ENCODE results near the gene CLDN17. TPM values are rescaled to one million over a fixed set of nuclear protein-coding genes. Genes with fewer than 3 reads are reported as not detected.

The CLDN17 gene
- total RNA-seq: not detected

- no peak for DNase-seq (ENCODE audit: low spot score)
- no peak for ATAC-seq
Observed at GRCh38 chr21:30166705-30167104, at the start of gene CLDN17. Gene CLDN17, minus strand, starts transcription at chr21:30166805. Its CDS starts 188 bp downstream, at chr21:30166617.

- ATAC-seq (no peak), DNase-seq (ENCODE audit: low spot score) (no peak)
Observed at GRCh38 chr21:30216041-30216723, 49.6 kb upstream of the CLDN17 start, which contains the start of gene CLDN8. Gene CLDN8, minus strand, starts transcription at chr21:30216097. Its CDS starts 172 bp downstream, at chr21:30215925.

DNA sequence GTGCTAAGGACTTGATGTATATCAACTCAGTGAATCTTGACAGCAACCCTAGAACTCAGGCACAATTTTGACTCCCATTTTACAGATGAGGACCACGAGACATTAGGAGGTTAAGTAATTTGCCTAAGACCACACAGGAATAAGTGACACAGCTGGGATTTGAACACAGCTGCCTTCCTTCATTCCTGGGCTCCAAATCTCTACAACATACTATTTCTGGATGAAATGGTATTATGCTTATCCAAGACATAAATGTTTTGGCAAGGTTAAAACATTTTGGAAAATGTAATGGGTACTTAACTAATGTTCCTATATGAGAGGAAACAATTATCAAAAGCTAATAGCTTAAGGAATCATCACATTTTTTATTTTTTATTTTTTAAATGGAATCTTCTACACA is 44.5 kb upstream of the CLDN17 start:
- ATAC-seq (no peak), DNase-seq (ENCODE audit: low spot score) (no peak)

DNA sequence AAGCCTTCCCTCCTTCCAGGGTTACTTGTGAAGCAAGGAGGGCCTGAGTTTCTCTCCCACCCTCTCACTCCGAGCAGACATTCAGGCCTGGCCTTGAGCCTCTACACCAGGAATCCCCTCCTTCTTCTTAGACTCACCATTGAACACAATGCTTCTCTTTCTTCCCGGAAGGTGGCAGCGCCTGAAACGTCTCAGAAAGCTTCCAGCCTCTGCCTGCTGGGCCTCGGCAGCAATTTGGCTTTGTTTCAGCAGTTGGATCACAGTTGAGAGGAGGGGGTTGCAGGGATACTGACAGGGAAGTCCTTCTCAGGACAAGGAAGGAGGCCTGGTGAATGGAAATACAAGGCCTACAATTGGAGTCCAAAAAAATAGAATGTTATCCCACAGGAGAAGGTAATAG is 43.0 kb upstream of the CLDN17 start:
- DNase-seq (ENCODE audit: low spot score): no peak
- ATAC-seq: no peak

GRCh38 chr21:30207252-30207579 is 40.6 kb upstream of the CLDN17 start:
- ATAC-seq: no peak
- no peak for DNase-seq (ENCODE audit: low spot score)

- no peak for ATAC-seq
- no peak for DNase-seq (ENCODE audit: low spot score)
Observed at GRCh38 chr21:30206551-30207251, 40.1 kb upstream of the CLDN17 start.

- no peak for ATAC-seq
- no peak for DNase-seq (ENCODE audit: low spot score)
Observed at GRCh38 chr21:30200000-30200399, 33.4 kb upstream of the CLDN17 start.

- DNase-seq (ENCODE audit: low spot score) (no peak), ATAC-seq (peak; percentile 56)
Observed at GRCh38 chr21:30194701-30195299, 28.2 kb upstream of the CLDN17 start.

DNA sequence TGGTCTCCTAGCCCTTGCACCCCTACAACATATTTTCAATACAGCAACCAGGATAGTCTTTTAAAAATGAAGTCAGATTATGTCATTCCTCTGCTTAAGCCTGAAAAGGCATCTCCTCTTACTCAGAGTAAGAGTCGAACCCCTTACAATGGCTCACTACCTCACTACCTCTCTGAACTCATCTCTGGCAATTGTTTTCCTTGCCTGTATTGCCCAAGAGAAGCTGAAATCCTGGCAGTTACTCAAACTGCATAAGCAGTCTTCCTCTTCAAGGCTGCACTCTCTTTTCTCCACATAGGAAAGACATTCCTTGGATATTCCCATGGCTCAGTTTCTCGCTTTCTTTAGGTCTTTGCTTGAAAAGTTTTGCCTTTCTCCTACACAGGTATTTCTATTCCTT is 26.6 kb upstream of the CLDN17 start:
- ATAC-seq: no peak
- no peak for DNase-seq (ENCODE audit: low spot score)

DNA sequence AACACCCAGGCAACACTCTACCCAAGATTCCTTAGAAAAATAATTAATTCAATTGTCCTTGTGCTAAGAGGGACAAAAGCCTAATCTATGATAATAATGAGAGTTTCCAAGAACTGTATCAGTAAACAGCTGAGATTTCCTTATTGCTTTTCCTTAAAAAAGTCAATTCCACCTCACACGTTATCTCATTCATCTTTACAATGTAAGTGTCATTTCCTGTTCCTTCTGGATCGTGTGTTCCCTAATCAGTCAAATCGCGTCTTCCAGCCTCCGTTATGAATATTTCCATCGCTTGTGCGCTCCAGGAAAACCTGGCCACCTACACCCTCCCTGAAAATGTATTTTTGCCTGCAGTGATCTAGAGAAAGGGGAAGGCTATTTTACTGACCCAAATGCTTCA is 23.9 kb upstream of the CLDN17 start:
- ATAC-seq (no peak), DNase-seq (ENCODE audit: low spot score) (no peak)

- no peak for ATAC-seq
Observed at GRCh38 chr21:30189773-30190172, 23.2 kb upstream of the CLDN17 start.

DNA sequence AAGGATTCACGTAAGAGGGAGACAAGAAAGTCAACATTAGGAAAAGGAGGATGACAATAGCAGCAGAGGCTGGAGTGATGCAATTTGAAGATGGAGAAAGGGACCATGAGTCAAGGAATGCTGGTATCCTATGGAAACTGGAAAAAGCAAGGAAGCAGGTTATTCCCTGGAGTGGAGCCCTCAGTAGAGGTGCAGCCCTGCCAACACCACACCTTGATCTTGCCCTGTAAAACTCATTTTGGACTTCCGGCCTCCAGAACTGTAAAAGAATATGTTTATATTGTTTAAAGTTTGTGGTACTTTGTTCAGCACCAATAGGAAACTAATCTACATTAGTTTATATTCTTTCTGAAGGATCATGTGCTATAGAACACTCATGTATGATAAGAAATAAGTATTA is 19.6 kb upstream of the CLDN17 start:
- ATAC-seq (no peak), DNase-seq (ENCODE audit: low spot score) (no peak)

More at GRCh38 chr21:30189773-30190172, 23.2 kb upstream of the CLDN17 start:
- no peak for DNase-seq (ENCODE audit: low spot score)

- ATAC-seq (no peak), DNase-seq (ENCODE audit: low spot score) (no peak)
Observed at GRCh38 chr21:30168086-30168485, 1.5 kb upstream of the CLDN17 start.

DNA sequence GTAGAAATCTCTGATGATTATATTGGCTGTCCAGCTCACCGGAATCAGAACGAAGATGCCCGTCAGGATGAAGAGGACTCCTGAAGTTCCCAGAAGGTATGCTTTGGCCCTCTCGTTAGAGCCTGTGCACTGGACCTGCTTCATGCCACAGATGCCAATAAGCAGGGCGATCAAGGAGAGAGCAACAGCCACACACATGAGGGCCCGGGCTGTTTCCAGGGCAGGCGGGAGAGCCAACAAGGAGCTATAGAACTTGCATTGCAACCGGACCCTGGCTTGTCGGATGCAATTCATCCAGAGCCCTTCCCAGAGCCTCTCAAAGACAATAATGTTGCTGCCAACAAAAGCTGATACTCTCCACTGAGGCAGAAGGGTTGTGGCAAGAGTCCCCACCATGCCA is 434 bp downstream of the CLDN17 start:
- no peak for DNase-seq (ENCODE audit: low spot score)
- ATAC-seq: no peak

DNA sequence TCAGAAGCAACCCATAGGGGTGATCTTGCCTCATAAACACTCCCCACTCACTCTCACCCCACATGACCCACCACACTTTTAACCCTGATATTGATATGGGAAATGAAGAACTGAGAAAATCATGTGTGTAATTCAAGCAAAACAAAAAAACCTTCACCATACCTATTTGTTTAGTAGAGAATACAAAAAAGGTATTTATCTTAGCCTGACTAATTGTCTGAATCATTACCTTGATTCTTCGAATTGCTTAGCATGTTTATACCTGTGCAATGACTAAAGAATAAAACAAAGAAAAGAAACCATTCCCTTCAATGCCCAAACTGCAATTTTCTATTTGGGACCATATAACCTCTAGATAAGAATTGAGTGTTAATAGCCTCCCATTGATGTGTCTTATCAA is 1.8 kb downstream of the CLDN17 start:
- no peak for DNase-seq (ENCODE audit: low spot score)
- no peak for ATAC-seq

- ATAC-seq (no peak), DNase-seq (ENCODE audit: low spot score) (no peak)
Observed at GRCh38 chr21:30153697-30154340, 12.8 kb downstream of the CLDN17 start.

- ATAC-seq (no peak), DNase-seq (ENCODE audit: low spot score) (no peak)
Observed at GRCh38 chr21:30152792-30153191, 13.8 kb downstream of the CLDN17 start.

DNA sequence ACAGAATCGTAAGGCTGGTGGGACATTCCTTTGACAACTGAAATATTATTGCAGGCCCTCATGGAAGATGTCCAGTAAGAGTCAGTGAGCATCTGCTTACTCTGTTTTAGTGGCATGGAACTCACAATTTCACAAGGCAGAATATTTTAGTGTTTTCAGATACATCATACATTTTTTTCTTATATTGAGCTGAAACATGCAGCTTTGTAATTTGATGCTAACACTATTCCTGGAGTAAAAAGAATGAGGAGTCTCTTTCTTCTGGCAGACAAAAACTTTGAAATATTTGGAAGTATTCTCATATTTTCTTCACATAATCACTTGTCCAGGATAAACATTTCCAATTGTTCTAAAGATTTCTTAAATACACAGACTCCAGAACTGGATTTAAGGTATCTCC is 17.7 kb downstream of the CLDN17 start:
- no peak for DNase-seq (ENCODE audit: low spot score)
- ATAC-seq: no peak

- DNase-seq (ENCODE audit: low spot score): no peak
- no peak for ATAC-seq
Observed at GRCh38 chr21:30146558-30147282, 19.9 kb downstream of the CLDN17 start.

DNA sequence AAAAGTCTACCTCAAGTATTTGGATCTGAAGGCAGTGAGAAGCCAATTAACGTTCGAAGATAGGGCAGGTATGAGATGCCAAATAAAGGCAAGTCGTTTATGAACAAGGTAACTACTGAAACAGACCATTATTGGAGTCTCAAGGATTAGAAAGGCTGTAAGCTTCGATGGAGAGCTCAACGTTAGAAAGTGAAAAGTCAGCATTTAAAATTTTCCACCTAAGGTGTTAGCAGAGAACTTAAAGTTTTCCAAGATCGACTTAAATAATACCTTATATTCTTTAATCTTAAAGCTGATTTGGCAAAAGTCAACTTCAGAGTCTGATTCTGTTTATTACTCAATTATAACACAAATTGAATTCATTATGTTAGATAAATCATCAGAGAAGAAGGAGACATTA is 28.1 kb downstream of the CLDN17 start:
- no peak for DNase-seq (ENCODE audit: low spot score)
- no peak for ATAC-seq

GRCh38 chr21:30129246-30129645 is 37.4 kb downstream of the CLDN17 start:
- no peak for DNase-seq (ENCODE audit: low spot score)
- ATAC-seq: no peak

All from left lobe of liver (tissue), 2 donors.